Measurements from ENCODE around the gene ARRDC4.

- TF ChIP-seq POLR2AphosphoS5 (IDR thresholded peaks at IDR 0.05; ENCODE audit: low read depth, low read length) = no peak
- TF ChIP-seq POLR2A (IDR thresholded peaks at IDR 0.05; ENCODE audit: low read depth, low read length) = no peak
- no peak for TF ChIP-seq TAF1 (IDR thresholded peaks at IDR 0.05; ENCODE audit: borderline replicate concordance, low read depth, low read length)
Observed at GRCh38 chr15:97960364-97961066, at the start of gene ARRDC4.
